Cardiac fibroblast (primary cell): Measurements from ENCODE around the gene RAB25.

Experiments
- DNase-seq, 2 donors: peaks; one replicate each; pipeline versions ENCODE4 v3.0.0 to v3.0.0-alpha.2; 2010; ENCODE audit warnings: low read depth in 2 of 2
- H3K4me3 ChIP-seq, 2 donors: replicated peaks in 1 of 2; 1 replicate in 1 of 2; 2 replicates in 1 of 2; pipeline ENCODE4 v1.5.1; 2011; ENCODE audit warnings: low read depth in 2 of 2, low read length in 2 of 2, mild to moderate bottlenecking in 2 of 2, moderate library complexity in 1 of 2
- TF ChIP-seq, protein P1 (sequence below): IDR thresholded peaks from one replicate; pipeline ENCODE4 v1.5.1; 2011; ENCODE audit warnings: low read depth, mild to moderate bottlenecking, low read length, inconsistent platforms

The RAB25 gene

DNA sequence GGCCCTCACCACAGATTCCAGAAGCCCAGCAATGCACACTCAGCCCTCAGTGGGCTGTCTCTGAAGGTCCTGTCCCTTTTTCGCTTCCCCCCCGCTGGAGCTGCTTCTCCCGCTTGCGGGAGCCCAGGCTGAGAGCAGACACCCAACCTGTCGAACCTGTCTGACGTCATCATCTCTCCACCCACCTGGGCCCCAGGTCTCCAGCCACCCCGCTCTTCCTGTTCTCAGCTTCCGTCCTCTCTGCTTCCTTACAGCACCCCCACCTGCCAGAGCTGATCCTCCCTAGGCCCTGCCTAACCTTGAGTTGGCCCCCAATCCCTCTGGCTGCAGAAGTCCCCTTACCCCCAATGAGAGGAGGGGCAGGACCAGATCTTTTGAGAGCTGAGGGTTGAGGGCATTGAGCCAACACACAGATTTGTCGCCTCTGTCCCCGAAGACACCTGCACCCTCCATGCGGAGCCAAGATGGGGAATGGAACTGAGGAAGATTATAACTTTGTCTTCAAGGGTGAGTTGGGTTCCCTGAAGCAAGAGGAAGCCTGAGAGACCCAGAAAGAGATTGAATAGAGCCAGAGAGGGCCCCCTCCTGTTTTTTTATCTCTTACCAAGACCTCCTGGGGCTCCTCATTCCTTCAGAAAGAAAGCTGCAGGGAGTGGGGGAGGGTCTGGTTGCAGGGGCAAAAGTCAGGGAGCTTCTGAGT, at the start of gene RAB25:
RAB25 (plus strand) TSS at position 224 of the 700 bp plus-strand sequence; CDS start at position 465, 241 bp downstream.
- no peak for DNase-seq
- TF ChIP-seq, protein P1, sequence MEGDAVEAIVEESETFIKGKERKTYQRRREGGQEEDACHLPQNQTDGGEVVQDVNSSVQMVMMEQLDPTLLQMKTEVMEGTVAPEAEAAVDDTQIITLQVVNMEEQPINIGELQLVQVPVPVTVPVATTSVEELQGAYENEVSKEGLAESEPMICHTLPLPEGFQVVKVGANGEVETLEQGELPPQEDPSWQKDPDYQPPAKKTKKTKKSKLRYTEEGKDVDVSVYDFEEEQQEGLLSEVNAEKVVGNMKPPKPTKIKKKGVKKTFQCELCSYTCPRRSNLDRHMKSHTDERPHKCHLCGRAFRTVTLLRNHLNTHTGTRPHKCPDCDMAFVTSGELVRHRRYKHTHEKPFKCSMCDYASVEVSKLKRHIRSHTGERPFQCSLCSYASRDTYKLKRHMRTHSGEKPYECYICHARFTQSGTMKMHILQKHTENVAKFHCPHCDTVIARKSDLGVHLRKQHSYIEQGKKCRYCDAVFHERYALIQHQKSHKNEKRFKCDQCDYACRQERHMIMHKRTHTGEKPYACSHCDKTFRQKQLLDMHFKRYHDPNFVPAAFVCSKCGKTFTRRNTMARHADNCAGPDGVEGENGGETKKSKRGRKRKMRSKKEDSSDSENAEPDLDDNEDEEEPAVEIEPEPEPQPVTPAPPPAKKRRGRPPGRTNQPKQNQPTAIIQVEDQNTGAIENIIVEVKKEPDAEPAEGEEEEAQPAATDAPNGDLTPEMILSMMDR, result no peak
- H3K4me3 ChIP-seq, result no peak within 1 kb of the TSS

DNA sequence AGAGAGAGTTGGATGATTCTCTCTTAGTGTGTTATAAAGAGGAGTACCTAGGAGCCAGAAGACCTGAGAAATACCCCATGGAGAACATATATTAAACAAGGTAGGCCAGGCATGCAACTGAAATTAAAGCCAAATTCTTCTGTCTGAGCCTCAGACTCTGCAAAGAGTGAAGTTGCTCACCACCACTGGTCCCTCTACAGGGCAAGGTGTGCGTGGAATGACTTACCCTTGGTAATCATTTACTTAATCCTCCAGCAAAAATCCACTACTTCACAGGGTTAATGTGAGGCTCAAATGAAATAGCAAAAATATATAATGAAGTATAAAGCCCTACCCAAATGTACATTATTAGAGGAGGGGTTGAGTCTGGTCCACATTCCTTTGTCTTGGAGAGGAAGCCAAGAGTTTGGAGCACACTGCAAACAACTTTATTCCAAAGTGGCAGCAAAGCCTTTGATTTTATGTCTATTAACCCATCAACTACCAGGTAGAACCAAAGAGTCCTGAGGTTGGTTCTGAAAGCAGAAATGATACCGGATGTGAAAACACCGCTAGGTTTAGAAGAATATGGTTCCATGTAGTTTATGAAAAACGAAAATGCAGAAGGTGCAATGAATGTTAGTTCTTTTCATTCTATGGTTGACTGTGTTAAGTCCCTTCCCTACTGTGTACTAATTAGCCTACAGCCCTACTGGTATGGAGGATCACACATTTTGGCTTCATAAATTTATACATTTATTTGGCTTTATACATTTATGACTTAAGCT, 48.7 kb upstream of the RAB25 start:
- TF ChIP-seq, protein P1, result no peak
- no peak overlapping the region for H3K4me3 ChIP-seq
- no peak for DNase-seq

DNA sequence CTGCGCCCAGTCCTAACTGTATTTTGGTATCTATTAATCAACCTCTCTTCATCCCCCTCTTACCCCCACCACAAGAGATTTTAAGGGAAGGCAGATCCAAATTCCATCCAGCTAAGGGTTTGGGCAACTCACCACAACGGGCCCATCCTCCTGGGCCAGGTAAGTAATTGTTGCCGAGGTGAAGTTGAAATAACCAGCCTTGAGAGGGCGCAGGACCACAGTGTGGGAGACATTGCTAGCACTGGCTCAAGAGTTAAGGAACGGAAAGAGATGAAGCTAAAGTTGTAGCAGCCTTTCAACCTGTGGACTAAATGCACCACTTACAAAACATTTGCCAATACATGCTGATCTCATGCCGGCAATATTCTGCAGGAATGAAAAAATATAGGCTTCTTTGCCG, 46.1 kb upstream of the RAB25 start:
- no peak overlapping the region for H3K4me3 ChIP-seq
- no peak for DNase-seq
- TF ChIP-seq, protein P1, result no peak

DNA sequence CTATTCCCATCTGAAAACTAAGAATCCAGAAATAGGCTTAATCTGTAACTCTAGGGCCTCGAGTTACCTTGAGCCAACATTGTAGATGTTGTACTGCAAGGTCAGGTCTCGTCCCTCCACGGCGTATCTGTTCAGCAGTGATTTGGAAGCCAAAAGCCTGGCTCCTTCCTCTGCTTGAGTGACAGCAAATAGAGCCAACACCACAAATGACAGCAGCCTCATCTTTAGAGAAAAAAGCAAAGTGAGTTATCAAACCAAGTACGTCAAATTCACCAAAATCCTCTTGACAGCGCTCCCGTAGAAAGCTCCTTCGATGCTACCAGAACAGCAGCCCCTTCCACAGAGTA, 41.0 kb upstream of the RAB25 start:
- no peak for DNase-seq
- peak overlapping the region; percentile 78 to 80 for H3K4me3 ChIP-seq
- TF ChIP-seq, protein P1, result no peak

DNA sequence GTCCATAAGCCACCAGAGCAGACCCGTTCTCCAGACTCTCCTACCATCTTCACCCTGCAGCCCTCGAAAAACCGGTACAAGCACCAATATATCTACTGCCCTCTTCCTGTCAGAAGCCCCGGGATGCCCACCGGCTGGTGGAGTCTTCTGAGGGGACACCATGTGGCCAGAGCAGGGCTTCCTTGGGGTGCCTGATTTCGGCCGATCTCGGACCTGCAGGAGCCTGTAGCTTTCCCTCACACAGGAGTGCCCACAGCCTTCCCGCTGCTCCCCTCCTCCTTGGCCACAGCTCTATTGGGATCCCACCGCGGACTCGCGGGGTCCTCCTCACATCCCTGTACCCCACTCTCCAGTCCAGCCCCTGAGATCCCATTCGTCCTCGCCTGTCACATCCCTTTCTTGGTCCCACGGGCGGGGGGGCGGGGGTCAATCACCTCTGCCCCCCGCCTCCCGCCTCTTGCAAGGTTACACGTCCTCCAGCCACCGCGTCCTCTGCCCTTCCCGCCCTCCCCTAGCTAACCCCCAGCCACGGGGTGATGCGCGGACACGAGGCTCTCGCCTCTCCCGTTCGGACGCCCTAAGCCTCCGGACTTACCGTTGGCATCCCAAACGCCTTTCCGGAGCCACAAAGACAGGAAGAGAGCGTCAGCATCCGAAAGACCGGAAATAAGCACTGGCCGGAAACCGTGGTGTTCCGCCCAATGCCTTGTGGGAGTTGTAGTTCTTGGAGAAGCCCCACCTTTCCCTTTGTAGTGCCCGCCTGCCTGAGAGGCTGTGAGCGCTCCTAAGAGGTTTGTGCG, 40.5 kb upstream of the RAB25 start, which contains the start of gene SSR2:
SSR2 (minus strand) TSS at position 659 of the 800 bp plus-strand sequence. CDS start 784 bp downstream, outside the sequence.
- peak; percentile 92 to 94 for DNase-seq
- H3K4me3 ChIP-seq, result peak within 1 kb of the TSS; percentile 78 to 80
- TF ChIP-seq, protein P1, result no peak

DNA sequence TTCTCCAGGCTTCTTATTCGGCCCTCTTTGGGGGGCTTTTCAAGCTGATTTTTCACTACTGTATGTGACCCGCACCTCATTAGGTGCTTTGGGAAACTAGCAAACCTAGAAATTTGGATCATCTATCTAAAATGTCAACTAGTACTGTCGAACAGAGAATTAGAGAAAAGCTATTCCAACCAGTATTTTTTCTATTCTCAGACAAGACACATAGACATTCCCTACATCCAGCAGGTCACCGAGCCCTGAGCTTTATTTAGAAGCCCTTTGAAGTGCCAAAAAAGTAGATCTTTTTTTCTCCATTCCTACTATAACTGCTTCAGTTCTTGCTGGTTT, 39.9 kb upstream of the RAB25 start:
- TF ChIP-seq, protein P1, result no peak
- peak overlapping the region; percentile 78 to 80 for H3K4me3 ChIP-seq
- no peak for DNase-seq
